Tibial artery (tissue), 4 donors: ENCODE data around the gene WNT9A.
A peak's percentile ranks its signal among the peaks of the same experiment; 100 is the strongest.

Source experiments
- DNase-seq, 2 donors: peaks; one replicate each; pipeline ENCODE4 v3.0.0-alpha.2; 2019
- H3K27ac ChIP-seq, 2 donors: fragments of 200-600 bp; sonication (generic) in 1 of 2; 1 replicate in 1 of 2; 2 replicates in 1 of 2; pipeline ENCODE4 v1.5.1; 2018 to 2019; ENCODE audit warnings: mild to moderate bottlenecking in 1 of 2
- H3K27me3 ChIP-seq, 2 donors: fragments of 200-600 bp; sonication (generic) in 1 of 2; one replicate each; pipeline versions ENCODE4 v1.5.1 to v1.6.0; 2016 to 2019
- H3K36me3 ChIP-seq, 3 donors: fragments of 200-600 bp; sonication (generic) in 2 of 3; one replicate each; pipeline ENCODE4 v1.5.1; 2016 to 2019; ENCODE audit warnings: mild to moderate bottlenecking in 2 of 3
- H3K4me1 ChIP-seq, 4 donors: fragments of 200-600 bp; sonication (generic) in 2 of 4; 1 replicate in 3 of 4; 2 replicates in 1 of 4; pipeline ENCODE4 v1.5.1; 2016 to 2019
- H3K4me3 ChIP-seq, 2 donors: fragments of 200-600 bp; sonication (generic) in 1 of 2; 1 replicate in 1 of 2; 2 replicates in 1 of 2; pipeline ENCODE4 v1.5.1; 2018 to 2019; ENCODE audit warnings: mild to moderate bottlenecking in 2 of 2
- H3K9me3 ChIP-seq, 3 donors: fragments of 200-600 bp; sonication (generic) in 1 of 3; one replicate each; pipeline ENCODE4 v1.5.1; 2016 to 2019
- CTCF ChIP-seq, 2 experiments: fragments of 200-600 bp in 1 of 2; fragments of 450-650 bp in 1 of 2; IDR thresholded peaks; one replicate each; pipeline ENCODE4 v1.5.1; 2017 to 2019; ENCODE audit warnings: antibody characterized with exemption in 2 of 2, mild to moderate bottlenecking in 1 of 2, moderate library complexity in 1 of 2
- intact Hi-C: fragments of 100-400 bp; cut with DNase I; formaldehyde crosslinking; loops from one replicate; pipeline ENCODE4 v1.15.0; 2023; ENCODE audit warnings: low total_unique reads

WNT9A gene

GRCh38 chr1:227938911-227939790 is 8.6 kb downstream of the WNT9A start:
- H3K27ac ChIP-seq = no peak overlapping the region
- H3K9me3 ChIP-seq = peaks cover 0 to 3% (median 0%) of the 10 kb centered on the region in 3 donors
- no peaks in the 10 kb centered on the region for H3K36me3 ChIP-seq
- peaks cover 0 to 32% of the 10 kb centered on the region in 2 donors for H3K27me3 ChIP-seq
- no peak overlapping the region for H3K4me3 ChIP-seq
- intact Hi-C loops = no loop called here
- peak; percentile 17 to 54 for DNase-seq
- no peaks in the 10 kb centered on the region for H3K4me1 ChIP-seq
- TF ChIP-seq CTCF (IDR thresholded peaks at IDR 0.05) = no peak

- no peak for TF ChIP-seq CTCF (IDR thresholded peaks at IDR 0.05)
- intact Hi-C loops = no loop called here
- Histone ChIP-seq H3K27ac (no peak overlapping the region), H3K4me1 (no peaks in the 10 kb centered on the region), H3K9me3 (peaks cover 0 to 3% (median 0%) of the 10 kb centered on the region in 3 donors), H3K4me3 (no peak overlapping the region), H3K27me3 (peaks cover 0 to 27% of the 10 kb centered on the region in 2 donors), H3K36me3 (no peaks in the 10 kb centered on the region)
- peak in 1 of 2 donors; percentile 9 for DNase-seq
Observed at GRCh38 chr1:227938276-227938675, 9.5 kb downstream of the WNT9A start.

- Histone ChIP-seq H3K36me3 (no peaks in the 10 kb centered on the region), H3K9me3 (peaks cover 0 to 7% (median 0%) of the 10 kb centered on the region in 3 donors), H3K4me3 (no peak overlapping the region), H3K4me1 (no peaks in the 10 kb centered on the region), H3K27me3 (peaks cover 0 to 23% of the 10 kb centered on the region in 2 donors), H3K27ac (no peak overlapping the region)
- intact Hi-C loops = no loop called here
- TF ChIP-seq CTCF (IDR thresholded peaks at IDR 0.05) = no peak
- DNase-seq = no peak
Observed at GRCh38 chr1:227937838-227938145, 9.9 kb downstream of the WNT9A start.

GRCh38 chr1:227937031-227937837 is 10.5 kb downstream of the WNT9A start:
- Histone ChIP-seq H3K4me3 (no peak overlapping the region), H3K36me3 (no peaks in the 10 kb centered on the region), H3K9me3 (peaks cover 0 to 7% (median 0%) of the 10 kb centered on the region in 3 donors), H3K4me1 (no peaks in the 10 kb centered on the region), H3K27ac (no peak overlapping the region), H3K27me3 (peaks cover 0 to 17% of the 10 kb centered on the region in 2 donors)
- intact Hi-C loops = no loop called here
- peak in 1 of 2 donors; percentile 64 for DNase-seq
- no peak for TF ChIP-seq CTCF (IDR thresholded peaks at IDR 0.05)

- intact Hi-C loops = no loop called here
- Histone ChIP-seq H3K9me3 (peaks cover 0 to 7% (median 0%) of the 10 kb centered on the region in 3 donors), H3K36me3 (no peaks in the 10 kb centered on the region), H3K4me3 (no peak overlapping the region), H3K4me1 (no peaks in the 10 kb centered on the region), H3K27me3 (peaks cover 0 to 5% of the 10 kb centered on the region in 2 donors), H3K27ac (no peak overlapping the region)
- TF ChIP-seq CTCF (IDR thresholded peaks at IDR 0.05) = no peak
- DNase-seq = peak in 1 of 2 donors; percentile 42
Observed at GRCh38 chr1:227935826-227936225, 11.9 kb downstream of the WNT9A start.
